K562 (cell line): ENCODE results near the gene KCNAB1. TPM values are rescaled to one million over a fixed set of nuclear protein-coding genes. Genes with fewer than 3 reads are reported as not detected.

ENCODE experiments used
- ATAC-seq: fragments of 200-7000 bp; cut with Tn5 transposase; 3 replicates; pipeline ENCODE4 v1.9.1; 2020; ENCODE audit warnings: moderate library complexity
- BruUV-seq: library from RNA; stranded (reverse); fragments of 400-500 nt; replicated peaks from 2 replicates; lab custom pipeline; 2021; lab: Mats Ljungman, UMichigan
- CTCF ChIA-PET: fragments of 300-600 bp; formaldehyde crosslinking; extraction: SDS; loops from one replicate; lab custom pipeline; 2021; ENCODE audit warnings: low intra/inter-chr PET ratio; lab: Yijun Ruan, JAX
- POLR2A ChIA-PET: fragments of 300-600, 350-650 bp; sonication (Branson Sonifier 250); formaldehyde crosslinking; extraction: SDS; loops from one replicate; lab custom pipeline; 2021; ENCODE audit warnings: antibody characterized with exemption, inconsistent platforms; lab: Yijun Ruan, JAX
- DNase-seq, 4 experiments: peaks; one replicate each; pipeline versions ENCODE4 v3.0.0 to v3.0.0-alpha.2; 2011 to 2018; ENCODE audit warnings: low spot score in 3 of 4, mixed read lengths in 3 of 4; ENCODE audit errors: extremely low read depth in 1 of 4
- FAIRE-seq: peaks from 2 replicates; lab custom pipeline; 2011; peaks lifted over from hg19 to GRCh38; lab: Jason Lieb, UNC
- H2AFZ ChIP-seq: 2 replicates; pipeline ENCODE4 v1.6.0; 2011; ENCODE audit warnings: low read depth, low read length, control low read depth, inconsistent platforms
- H3K27ac ChIP-seq: fragments of 200-600 bp; 3 replicates; pipeline ENCODE4 v1.8.0; 2011; ENCODE audit warnings: low read depth, mild to moderate bottlenecking, control low read depth, inconsistent platforms, low read length, moderate library complexity, mixed read lengths; ENCODE audit errors: extremely low read depth
- H3K27me3 ChIP-seq, 2 experiments: fragments of 300-600 bp in 1 of 2; 2 replicates in 1 of 2; 3 replicates in 1 of 2; pipeline versions ENCODE4 v1.6.0 to v1.8.0; 2011; ENCODE audit warnings: inconsistent platforms in 2 of 2, low read length in 2 of 2, mild to moderate bottlenecking in 1 of 2, mixed read lengths in 1 of 2, moderate library complexity in 1 of 2; ENCODE audit not compliant: control insufficient read depth in 2 of 2, insufficient read depth in 2 of 2
- H3K36me3 ChIP-seq: fragments of 300-600 bp; 3 replicates; pipeline ENCODE4 v1.8.0; 2011; ENCODE audit warnings: mild to moderate bottlenecking, low read length, inconsistent platforms; ENCODE audit not compliant: control insufficient read depth, insufficient read depth
- H3K4me1 ChIP-seq, 2 experiments: fragments of 200-600 bp in 1 of 2; replicated peaks in 1 of 2; 2 replicates in 1 of 2; 3 replicates in 1 of 2; pipeline versions ENCODE4 v1.5.1 to v1.8.0; 2011; ENCODE audit warnings: inconsistent platforms in 2 of 2, low read length in 2 of 2, mild to moderate bottlenecking in 1 of 2, mixed read lengths in 1 of 2, moderate library complexity in 1 of 2; ENCODE audit not compliant: control insufficient read depth in 2 of 2, insufficient read depth in 2 of 2
- H3K4me2 ChIP-seq: 2 replicates; pipeline ENCODE4 v1.6.1; 2011; ENCODE audit warnings: low read length, control low read depth, inconsistent platforms, mixed read lengths; ENCODE audit not compliant: insufficient read depth
- H3K4me3 ChIP-seq: fragments of 200-600 bp; sonication (generic), shearing (Covaris generic); 2 replicates; pipeline ENCODE4 v1.5.1; 2016; ENCODE audit warnings: control low read depth, inconsistent platforms
- H3K79me2 ChIP-seq: fragments of 200-600 bp; 3 replicates; pipeline ENCODE4 v1.8.0; 2011; ENCODE audit warnings: low read length, inconsistent platforms; ENCODE audit not compliant: control insufficient read depth, insufficient read depth
- H3K9ac ChIP-seq, 2 experiments: 2 replicates each; pipeline versions ENCODE4 v1.6.0 to v1.6.1; 2011; ENCODE audit warnings: low read depth in 2 of 2, low read length in 2 of 2, control low read depth in 1 of 2, inconsistent platforms in 1 of 2, mild to moderate bottlenecking in 1 of 2, mixed read lengths in 1 of 2; ENCODE audit not compliant: insufficient read depth in 1 of 2
- H3K9me1 ChIP-seq: one replicate; pipeline ENCODE4 v1.6.0; 2011; ENCODE audit warnings: inconsistent platforms, mild to moderate bottlenecking, low read length, moderate library complexity; ENCODE audit not compliant: control insufficient read depth, insufficient read depth
- H3K9me3 ChIP-seq: replicated peaks from 2 replicates; pipeline ENCODE4 v1.5.1; 2011; ENCODE audit warnings: low read depth, low read length, inconsistent platforms; ENCODE audit not compliant: control insufficient read depth, insufficient read depth
- H4K20me1 ChIP-seq: replicated peaks from 2 replicates; pipeline ENCODE4 v1.6.1; 2011; ENCODE audit warnings: low read length, inconsistent platforms, mixed read lengths; ENCODE audit not compliant: control insufficient read depth, insufficient read depth
- CREB3 ChIP-seq: fragments of 450-650 bp; conservative IDR thresholded peaks from 2 replicates; pipeline ENCODE4 v1.6.1; 2016; ENCODE audit warnings: missing genetic modification characterization, low read depth, mild to moderate bottlenecking, missing compliant biosample characterization, moderate library complexity
- CSDE1 ChIP-seq, 2 experiments: fragments of 450-650 bp; IDR thresholded peaks; 2 replicates each; pipeline ENCODE4 v1.6.1; 2016; ENCODE audit warnings: mild to moderate bottlenecking in 1 of 2
- CTCF ChIP-seq, 3 experiments: IDR thresholded peaks in 2 of 3; conservative IDR thresholded peaks in 1 of 3; 2 replicates each; pipeline ENCODE4 v1.5.1; 2011 to 2012; ENCODE audit warnings: low read length in 3 of 3, mild to moderate bottlenecking in 3 of 3, control low read depth in 2 of 3, improper control_type of control experiment in 1 of 3, inconsistent platforms in 1 of 3, low read depth in 1 of 3, mixed read lengths in 1 of 3, moderate library complexity in 1 of 3; ENCODE audit not compliant: insufficient read depth in 2 of 3
- MTA2 ChIP-seq: fragments of 450-650 bp; IDR thresholded peaks from 2 replicates; pipeline ENCODE4 v1.6.1; 2016; ENCODE audit warnings: low read depth
- NCOA1 ChIP-seq: fragments of 450-650 bp; IDR thresholded peaks from 2 replicates; pipeline ENCODE4 v1.6.1; 2016; ENCODE audit warnings: low read depth
- RAD51 ChIP-seq: fragments of 450-650 bp; IDR thresholded peaks from 2 replicates; pipeline ENCODE4 v1.7.1; 2016; ENCODE audit warnings: low read depth, mild to moderate bottlenecking, borderline replicate concordance
- RBM34 ChIP-seq: fragments of 200-400 bp; formaldehyde crosslinking; IDR thresholded peaks from 2 replicates; pipeline ENCODE4 v1.6.1; 2018; ENCODE audit warnings: low read length, borderline replicate concordance; ENCODE audit not compliant: insufficient read depth
- ZBTB8A ChIP-seq: fragments of 450-650 bp; IDR thresholded peaks from 2 replicates; pipeline ENCODE4 v1.6.1; 2018; ENCODE audit warnings: mild to moderate bottlenecking, moderate library complexity; ENCODE audit not compliant: partially characterized antibody
- ZFP30 ChIP-seq: fragments of 250-450 bp; sonication (Bioruptor Pico); IDR thresholded peaks from 2 replicates; pipeline ENCODE4 v1.8.0; 2022; ENCODE audit warnings: moderate library complexity, mild to moderate bottlenecking, inconsistent platforms, borderline replicate concordance
- ZNF551 ChIP-seq: fragments of 250-450 bp; sonication (Bioruptor Pico); IDR thresholded peaks from 2 replicates; pipeline ENCODE4 v1.5.0; 2021; ENCODE audit warnings: mild to moderate bottlenecking, moderate library complexity
- ZNF780A ChIP-seq: fragments of 250-450 bp; sonication (Bioruptor Pico); IDR thresholded peaks from 2 replicates; pipeline ENCODE4 v1.5.0; 2021; ENCODE audit warnings: mild to moderate bottlenecking
- WGBS: fragments of 100-300 bp; shearing (Covaris generic); methylation state at CpG from one replicate; pipeline ENCODE4 v1.1.6; 2016; ENCODE audit warnings: low coverage, mixed read lengths; ENCODE audit not compliant: insufficient coverage; ENCODE audit errors: missing lambda C conversion rate; 5-methylcytosine and 5-hydroxymethylcytosine counted together
- in situ Hi-C: fragments of 300-500 bp; cut with MboI; formaldehyde crosslinking; loops from 4 replicates; pipeline ENCODE4 v1.15.0; 2018; ENCODE audit warnings: inconsistent platforms, mixed read lengths
- intact Hi-C: fragments of 100-400 bp; cut with micrococcal nuclease; formaldehyde crosslinking; loops from 2 replicates; pipeline ENCODE4 v1.14.2; 2022
- polyA plus RNA-seq, 8 experiments: library from polyadenylated mRNA; depleted of rRNA in 4 of 8; stranded (reverse) in 5 of 8; unstranded in 3 of 8; fragments of >200 nt; fragmentation: Nextera tagmentation in 2 of 8; fragmentation: Illumina TruSeq in 1 of 8; extraction: Ambion mirVana in 2 of 8; extraction: Trizol in 1 of 8; gene quantifications; 2 replicates each; pipeline versions ENCODE4 v1.2.1 to v1.2.3, GENCODE V29; 2011 to 2014; ENCODE audit warnings: inconsistent platforms in 1 of 8, missing spikeins in 1 of 8
- total RNA-seq, 7 experiments: library from RNA; depleted of rRNA in 6 of 7; stranded (reverse); fragments of >200 nt in 6 of 7; fragmentation: Illumina TruSeq in 2 of 7; extraction: Trizol in 2 of 7; gene quantifications; 2 replicates each; pipeline versions ENCODE4 v1.2.1 to v1.2.3, GENCODE V29; 2011 to 2021; ENCODE audit warnings: low replicate concordance in 1 of 7

KCNAB1 gene
- total and polyA plus RNA-seq, 9 of the 15 experiments (the other 6 are each of a cell fraction or from before 2014, with no cell fraction given) = 0.14 to 1.2 (median 0.51) TPM

GRCh38 chr3:156492801-156493261 lies 372.5 kb downstream of the KCNAB1 start:
- no peak for DNase-seq
- H3K27me3 ChIP-seq = no peaks in the 10 kb centered on the region
- FAIRE-seq = no peak
- H3K4me1 ChIP-seq = peaks cover 0 to 33% of the 10 kb centered on the region in 2 experiments; a peak in 3 of 5 replicates
- H3K4me2 ChIP-seq = no peak overlapping the region
- WGBS = 67% methylated on average over 3 of the region's 3 CpGs
- no peak for ATAC-seq
- intact Hi-C loops (no loop called here), in situ Hi-C loops (no loop called here)
- BruUV-seq = no TSS peak
- ChIA-PET CTCF (no interaction called here), POLR2A (interaction anchor here (0.6 to 1.9 kb wide), 5 partner anchors 9 to 687 kb away, joined by 3 to 6 read pairs (median 3); partner anchors contain the start of gene C3orf33)
- no peak for TF ChIP-seq ZFP30 (CRISPR knock-in tag)
- TF ChIP-seq CTCF (IDR thresholded peaks at IDR 0.05 in 2 of 3, conservative IDR thresholded peaks at IDR 0.05 in 1 of 3; ENCODE audit: insufficient read depth in 2 of 3, low read depth in 1 of 3, low read length in 3 of 3) = no peak
- no peak for TF ChIP-seq RAD51
- TF ChIP-seq RBM34 = no peak
- TF ChIP-seq MTA2 = no peak
- no peak for TF ChIP-seq ZNF780A (CRISPR knock-in tag)
- TF ChIP-seq CSDE1 (IDR thresholded peaks at IDR 0.05) = no peak
- no peak for TF ChIP-seq NCOA1
- TF ChIP-seq ZNF551 (CRISPR knock-in tag) = no peak
- no peak for TF ChIP-seq ZBTB8A
- no peak for TF ChIP-seq CREB3
- no peaks in the 10 kb centered on the region for H3K9me1 ChIP-seq
- H3K27ac ChIP-seq = no peak overlapping the region
- no peaks in the 10 kb centered on the region for H3K36me3 ChIP-seq
- H3K9me3 ChIP-seq = 0 out of 2 replicates have a peak, but pooled peaks cover 2% of the 10 kb centered on the region
- H2AFZ ChIP-seq = 0 out of 2 replicates have a peak overlapping the region, but pooled peaks have one; percentile 43
- H4K20me1 ChIP-seq = no peaks in the 10 kb centered on the region
- H3K9ac ChIP-seq = no peak overlapping the region
- no peaks in the 10 kb centered on the region for H3K79me2 ChIP-seq
- no peak overlapping the region for H3K4me3 ChIP-seq
